A673 (cell line): ENCODE results near the gene C2orf81.

Experiments
- EZH2 ChIP-seq: fragments of 200-600 bp; sonication (generic); IDR thresholded peaks from 2 replicates; pipeline ENCODE4 v1.6.1; 2017; ENCODE audit warnings: borderline replicate concordance, low read depth, mild to moderate bottlenecking, mixed read lengths, antibody characterized with exemption, low read length; ENCODE audit not compliant: poor library complexity, severe bottlenecking
- TF ChIP-seq, protein P1 (sequence below): fragments of 300-800, 200-600 bp; sonication (generic); conservative IDR thresholded peaks from 2 replicates; pipeline ENCODE4 v1.5.1; 2017; ENCODE audit warnings: low read depth, mild to moderate bottlenecking, antibody characterized with exemption, low read length, moderate library complexity, mixed read lengths

DNA sequence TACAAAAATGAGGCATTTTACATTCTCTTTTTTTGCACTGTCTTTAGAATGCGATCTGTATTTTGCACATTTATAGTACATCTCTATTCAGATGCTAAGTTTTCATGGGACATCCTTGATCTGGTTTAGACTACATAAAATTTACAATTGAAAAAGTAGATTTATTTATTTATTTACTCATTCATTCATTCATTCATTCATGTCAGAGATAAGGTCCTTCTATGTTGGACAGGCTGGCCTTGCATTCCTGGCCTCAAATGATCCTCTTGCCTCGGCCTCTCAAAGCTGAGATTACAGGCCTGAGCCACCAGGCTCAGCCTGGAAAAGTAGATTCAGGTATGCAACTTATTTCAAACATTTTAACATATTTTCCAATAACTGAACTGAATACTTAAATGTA is 25.3 kb downstream of the C2orf81 start:
- TF ChIP-seq, protein P1, sequence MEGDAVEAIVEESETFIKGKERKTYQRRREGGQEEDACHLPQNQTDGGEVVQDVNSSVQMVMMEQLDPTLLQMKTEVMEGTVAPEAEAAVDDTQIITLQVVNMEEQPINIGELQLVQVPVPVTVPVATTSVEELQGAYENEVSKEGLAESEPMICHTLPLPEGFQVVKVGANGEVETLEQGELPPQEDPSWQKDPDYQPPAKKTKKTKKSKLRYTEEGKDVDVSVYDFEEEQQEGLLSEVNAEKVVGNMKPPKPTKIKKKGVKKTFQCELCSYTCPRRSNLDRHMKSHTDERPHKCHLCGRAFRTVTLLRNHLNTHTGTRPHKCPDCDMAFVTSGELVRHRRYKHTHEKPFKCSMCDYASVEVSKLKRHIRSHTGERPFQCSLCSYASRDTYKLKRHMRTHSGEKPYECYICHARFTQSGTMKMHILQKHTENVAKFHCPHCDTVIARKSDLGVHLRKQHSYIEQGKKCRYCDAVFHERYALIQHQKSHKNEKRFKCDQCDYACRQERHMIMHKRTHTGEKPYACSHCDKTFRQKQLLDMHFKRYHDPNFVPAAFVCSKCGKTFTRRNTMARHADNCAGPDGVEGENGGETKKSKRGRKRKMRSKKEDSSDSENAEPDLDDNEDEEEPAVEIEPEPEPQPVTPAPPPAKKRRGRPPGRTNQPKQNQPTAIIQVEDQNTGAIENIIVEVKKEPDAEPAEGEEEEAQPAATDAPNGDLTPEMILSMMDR, result no peak
- TF ChIP-seq EZH2, result no peak
